B cell (primary cell): ENCODE results near the gene AMT. TPM values are rescaled to one million over a fixed set of nuclear protein-coding genes. Genes with fewer than 3 reads are reported as not detected.
"Not testable (repeated sequence)": the region's sequence is repeated elsewhere in the genome, so short reads cannot be mapped to it uniquely, and the experiment has no call there.

Experiments
- ATAC-seq: fragments of 200-7000 bp; cut with Tn5 transposase; one replicate; pipeline ENCODE4 v1.10.0; 2021; ENCODE audit warnings: low read depth, mild to moderate bottlenecking, moderate number of reproducible peaks, moderate library complexity
- CTCF ChIA-PET: fragments of 350-600 bp; sonication (Branson Sonifier 250); formaldehyde crosslinking; loops from one replicate; lab custom pipeline; 2021; ENCODE audit warnings: antibody characterized with exemption, inconsistent platforms; lab: Charles Lee
- POLR2A ChIA-PET: fragments of 350-600 bp; sonication (Branson Sonifier 250); formaldehyde crosslinking; loops from one replicate; lab custom pipeline; 2021; ENCODE audit warnings: antibody characterized with exemption; lab: Charles Lee
- DNase-seq: peaks from one replicate; pipeline ENCODE4 v3.0.0; 2013
- H2AFZ ChIP-seq: 2 replicates; pipeline ENCODE4 v1.6.1; 2012; ENCODE audit warnings: mild to moderate bottlenecking, low read depth, low read length; ENCODE audit not compliant: insufficient read depth, poor library complexity, severe bottlenecking
- H3K27ac ChIP-seq, 2 donors: 1 replicate in 1 of 2; 2 replicates in 1 of 2; pipeline ENCODE4 v1.5.1; 2012 to 2013; ENCODE audit warnings: low read length in 2 of 2, mild to moderate bottlenecking in 2 of 2, moderate library complexity in 1 of 2
- H3K27me3 ChIP-seq, 4 experiments: fragments of 200-600 bp in 1 of 4; sonication (generic) in 1 of 4; replicated peaks in 1 of 4; 1 replicate in 2 of 4; 2 replicates in 2 of 4; pipeline versions ENCODE4 v1.6.1 to v1.7.0; 2013 to 2016; ENCODE audit warnings: low read length in 3 of 4, mild to moderate bottlenecking in 2 of 4, mixed read lengths in 1 of 4, moderate library complexity in 1 of 4; ENCODE audit not compliant: insufficient read depth in 4 of 4, control insufficient read depth in 3 of 4; ENCODE audit errors: control extremely low read depth in 1 of 4
- H3K36me3 ChIP-seq, 2 experiments: replicated peaks in 1 of 2; 1 replicate in 1 of 2; 2 replicates in 1 of 2; pipeline versions ENCODE4 v1.6.1 to v1.7.1; 2013; ENCODE audit warnings: low read length in 1 of 2; ENCODE audit not compliant: insufficient read depth in 2 of 2, control insufficient read depth in 1 of 2; ENCODE audit errors: control extremely low read depth in 1 of 2, extremely low read depth in 1 of 2
- H3K4me1 ChIP-seq, 2 donors: fragments of 200-600 bp in 1 of 2; sonication (generic) in 1 of 2; 1 replicate in 1 of 2; 2 replicates in 1 of 2; pipeline versions ENCODE4 v1.5.1 to v1.6.1; 2013 to 2017; ENCODE audit warnings: low read length in 2 of 2; ENCODE audit not compliant: control insufficient read depth in 2 of 2, insufficient read depth in 2 of 2
- H3K4me2 ChIP-seq: replicated peaks from 2 replicates; pipeline ENCODE3; 2012; ENCODE audit warnings: mild to moderate bottlenecking, low read depth, low read length; ENCODE audit not compliant: poor library complexity, severe bottlenecking
- H3K4me3 ChIP-seq, 5 experiments: fragments of 200-600 bp in 1 of 5; sonication (generic) in 1 of 5; 1 replicate in 3 of 5; 2 replicates in 2 of 5; pipeline versions ENCODE4 v1.5.1 to v1.7.0; 2011 to 2016; ENCODE audit warnings: low read length in 4 of 5, mild to moderate bottlenecking in 4 of 5, low read depth in 2 of 5, control low read depth in 1 of 5, moderate library complexity in 1 of 5; ENCODE audit not compliant: insufficient read depth in 1 of 5; ENCODE audit errors: control extremely low read depth in 1 of 5, extremely low read depth in 1 of 5
- H3K79me2 ChIP-seq: fragments of 200-600 bp; sonication (generic); one replicate; pipeline ENCODE4 v1.6.0; 2016; ENCODE audit warnings: low read length; ENCODE audit not compliant: control insufficient read depth, insufficient read depth
- H3K9ac ChIP-seq: fragments of 200-600 bp; sonication (generic); 2 replicates; pipeline ENCODE4 v1.6.1; 2017; ENCODE audit warnings: mild to moderate bottlenecking, low read length, moderate library complexity
- H3K9me3 ChIP-seq, 3 donors: one replicate each; pipeline versions ENCODE4 v1.6.1 to v1.7.1; 2013; ENCODE audit warnings: low read length in 2 of 3; ENCODE audit not compliant: control insufficient read depth in 2 of 3, insufficient read depth in 1 of 3; ENCODE audit errors: control extremely low read depth in 1 of 3
- H4K20me1 ChIP-seq: 2 replicates; pipeline ENCODE4 v1.6.0; 2012; ENCODE audit warnings: mild to moderate bottlenecking, low read length; ENCODE audit not compliant: insufficient read depth, control insufficient read depth, poor library complexity, severe bottlenecking
- H3K27ac Mint-ChIP-seq: one replicate; pipeline ENCODE4 v1.8.0; 2021; ENCODE audit warnings: mixed read lengths
- H3K27me3 Mint-ChIP-seq: one replicate; pipeline ENCODE4 v1.8.0; 2021; ENCODE audit warnings: mixed read lengths
- H3K4me1 Mint-ChIP-seq: one replicate; pipeline ENCODE4 v1.8.0; 2021; ENCODE audit warnings: mixed read lengths
- H3K4me3 Mint-ChIP-seq: one replicate; pipeline ENCODE4 v1.8.0; 2021; ENCODE audit warnings: mixed read lengths
- H3K9me3 Mint-ChIP-seq: one replicate; pipeline ENCODE4 v1.8.0; 2022; ENCODE audit warnings: mixed read lengths; ENCODE audit not compliant: insufficient read depth
- CTCF ChIP-seq: fragments of 200-600 bp; IDR thresholded peaks from one replicate; pipeline ENCODE4 v1.8.0; 2022; ENCODE audit warnings: antibody characterized with exemption, mild to moderate bottlenecking
- EZH2 ChIP-seq: IDR thresholded peaks from 2 replicates; pipeline ENCODE4 v1.6.1; 2012; ENCODE audit warnings: borderline replicate concordance, low read depth, mild to moderate bottlenecking, moderate library complexity, low read length; ENCODE audit not compliant: insufficient read depth, poor library complexity, severe bottlenecking
- WGBS: methylation state at CpG from one replicate; pipeline ENCODE4 v1.1.5; 2013; ENCODE audit warnings: missing lambda C conversion rate; ENCODE audit not compliant: insufficient coverage; 5-methylcytosine and 5-hydroxymethylcytosine counted together
- intact Hi-C: fragments of 100-400 bp; cut with micrococcal nuclease; formaldehyde crosslinking; loops from one replicate; pipeline ENCODE4 v1.10.0; 2022
- polyA plus RNA-seq: library from polyadenylated mRNA; depleted of rRNA; stranded (reverse); fragments of >200 nt; gene quantifications from 2 replicates; pipeline ENCODE4 v1.2.3, GENCODE V29; 2012
- total RNA-seq, 2 donors: library from RNA; stranded (reverse); fragments of 120-200 nt in 1 of 2; gene quantifications; 1 replicate in 1 of 2; 2 replicates in 1 of 2; pipeline versions ENCODE4 v1.2.3 to v1.2.4, GENCODE V29; 2013 to 2022

AMT gene
- total and polyA plus RNA-seq, 2 donors (not counting 1 experiment from before 2014, with no cell fraction given): 14.0 to 44.0 TPM

DNA sequence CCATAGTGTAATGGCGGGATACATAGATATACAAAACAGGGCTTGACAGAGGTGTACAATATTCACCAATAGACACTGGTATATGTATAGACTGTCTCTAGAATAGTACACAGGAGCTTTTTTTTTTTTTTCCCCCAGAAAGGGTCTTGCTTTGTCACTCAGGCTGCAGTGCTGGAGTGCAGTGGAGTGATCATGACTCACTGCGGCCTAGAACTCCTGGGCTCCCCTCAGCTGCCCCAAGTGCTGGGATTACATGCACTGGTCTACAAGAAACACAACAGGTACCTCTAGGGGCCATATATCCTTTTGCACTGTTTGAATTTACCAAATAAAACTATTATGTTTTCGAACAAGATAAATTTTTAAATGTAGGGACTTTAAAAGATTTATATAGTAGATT is 22.8 kb downstream of the AMT start:
- ChIA-PET POLR2A (interaction anchor here (0.6 kb wide), 1 partner anchor 97 kb away, joined by 5 read pairs; no protein-coding TSS in a partner anchor), CTCF (no interaction called here)
- H3K27ac Mint-ChIP-seq: peak overlapping the region; percentile 65
- H3K9me3 ChIP-seq: no peaks in the 10 kb centered on the region
- no peaks in the 10 kb centered on the region for H3K9me3 Mint-ChIP-seq
- H3K9ac ChIP-seq: no peak overlapping the region
- H3K79me2 ChIP-seq: peaks cover 99% of the 10 kb centered on the region
- H4K20me1 ChIP-seq: peaks cover 100% of the 10 kb centered on the region
- TF ChIP-seq CTCF (no peak), EZH2 (no peak)
- H3K36me3 ChIP-seq: peaks cover 7 to 38% of the 10 kb centered on the region in 2 experiments
- no peaks in the 10 kb centered on the region for H3K27me3 Mint-ChIP-seq
- H3K27me3 ChIP-seq: no peaks in the 10 kb centered on the region
- intact Hi-C loops: no loop called here
- peaks cover 62% of the 10 kb centered on the region for H3K4me1 Mint-ChIP-seq
- no peak overlapping the region for H2AFZ ChIP-seq
- WGBS: 100% methylated on average over 1 of the region's 3 CpGs
- peak overlapping the region; percentile 25 for H3K4me2 ChIP-seq
- H3K4me1 ChIP-seq: peaks cover 45 to 59% of the 10 kb centered on the region in 2 donors
- no peak for DNase-seq
- H3K27ac ChIP-seq: peak overlapping the region in 1 of 2 donors; percentile 46
- H3K4me3 ChIP-seq: no peak overlapping the region
- H3K4me3 Mint-ChIP-seq: peak overlapping the region; percentile 6
- no peak for ATAC-seq

DNA sequence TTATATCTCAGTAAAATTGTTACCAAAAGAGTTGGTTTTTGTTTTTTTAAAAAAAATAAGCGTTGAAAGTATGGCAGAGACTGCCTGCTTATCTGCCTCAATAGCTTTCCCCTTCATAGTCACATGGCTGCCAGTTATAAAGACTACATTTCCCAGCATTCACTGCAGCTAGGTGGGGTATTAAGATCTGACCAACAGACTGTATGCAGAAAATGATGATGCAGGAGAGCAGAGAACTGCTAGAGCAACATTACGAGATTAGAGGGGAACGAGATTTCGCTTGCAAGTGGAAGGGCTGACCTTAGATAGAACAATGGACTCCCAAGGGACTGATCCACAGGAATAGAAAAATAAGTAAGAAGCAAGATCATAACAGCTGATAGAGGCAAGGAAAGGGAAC is 24.8 kb downstream of the AMT start:
- Histone ChIP-seq H3K36me3 (peaks cover 3 to 33% of the 10 kb centered on the region in 2 experiments), H2AFZ (no peak overlapping the region), H3K4me1 (peaks cover 40 to 63% of the 10 kb centered on the region in 2 donors), H3K4me2 (peak overlapping the region; percentile 3), H3K9me3 (no peaks in the 10 kb centered on the region), H4K20me1 (peaks cover 100% of the 10 kb centered on the region), H3K4me3 (no peak overlapping the region), H3K9ac (no peak overlapping the region), H3K27ac (peak overlapping the region in 1 of 2 donors; percentile 27), H3K79me2 (peaks cover 99% of the 10 kb centered on the region), H3K27me3 (no peaks in the 10 kb centered on the region)
- intact Hi-C loops: no loop called here
- ATAC-seq (peak; percentile 64), DNase-seq (peak; percentile 48)
- TF ChIP-seq EZH2 (no peak), CTCF (no peak)
- WGBS: 79% methylated on average over 3 of the region's 4 CpGs
- ChIA-PET CTCF (no interaction called here), POLR2A (interaction anchor here (0.7 to 0.9 kb wide), 2 partner anchors 15 to 57 kb away, joined by 3 read pairs; partner anchors contain the start of gene USP4)
- Mint-ChIP-seq H3K27ac (peak overlapping the region; percentile 4), H3K27me3 (no peaks in the 10 kb centered on the region), H3K4me3 (no peak overlapping the region), H3K4me1 (peaks cover 67% of the 10 kb centered on the region), H3K9me3 (no peaks in the 10 kb centered on the region)

DNA sequence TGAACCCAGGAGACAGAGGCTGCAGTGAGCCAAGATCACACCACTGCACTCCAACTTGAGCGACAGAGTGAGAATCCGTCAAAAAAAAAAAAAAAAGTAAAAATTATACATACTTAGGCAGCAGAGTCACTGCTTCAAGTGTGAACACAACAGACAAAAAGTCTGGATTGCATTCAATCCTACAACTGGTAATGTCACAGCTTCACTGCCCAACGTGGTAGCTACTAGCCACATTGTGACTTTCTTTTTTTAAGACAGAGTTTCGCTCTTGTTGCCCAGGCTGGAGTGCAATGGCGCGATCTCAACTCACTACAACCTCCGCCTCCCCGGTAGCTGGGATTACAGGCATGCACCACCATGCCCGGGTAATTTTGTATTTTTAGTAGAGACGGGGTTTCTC is 31.0 kb downstream of the AMT start:
- H3K9me3 Mint-ChIP-seq, H3K4me3 Mint-ChIP-seq, DNase-seq, ATAC-seq, H2AFZ ChIP-seq, H3K27ac ChIP-seq, H3K9ac ChIP-seq, H3K27ac Mint-ChIP-seq, CTCF ChIA-PET, H3K4me2 ChIP-seq, H3K9me3 ChIP-seq, POLR2A ChIA-PET, intact Hi-C loops, H3K27me3 Mint-ChIP-seq, H3K4me3 ChIP-seq, H3K27me3 ChIP-seq: not testable (repeated sequence)
- peaks cover 98% of the 10 kb centered on the region for H3K79me2 ChIP-seq
- peaks cover 50% of the 10 kb centered on the region for H3K4me1 Mint-ChIP-seq
- H3K4me1 ChIP-seq: peaks cover 24 to 36% of the 10 kb centered on the region in 2 donors
- 94% methylated on average over 3 of the region's 10 CpGs for WGBS
- peaks cover 8 to 33% of the 10 kb centered on the region in 2 experiments for H3K36me3 ChIP-seq
- H4K20me1 ChIP-seq: peaks cover 98% of the 10 kb centered on the region
